GM21529 (cell line): ENCODE measurements around the gene CCNY.

Experiments used
- ATAC-seq: cut with Tn5 transposase; IDR thresholded peaks from one replicate; pipeline ENCODE4 v1.9.1; 2021; ENCODE audit not compliant: unreplicated experiment

Gene CCNY

GRCh38 chr10:35448687-35449662 is 112.7 kb downstream of the CCNY start:
- no peak for ATAC-seq

- no peak for ATAC-seq
These were observed 113.6 kb downstream of the CCNY start for GRCh38 chr10:35449944-35450343.

- ATAC-seq: peak; percentile 98
These were observed 115.1 kb downstream of the CCNY start for GRCh38 chr10:35451151-35452016.

- peak; percentile 47 for ATAC-seq
These were observed 115.9 kb downstream of the CCNY start for GRCh38 chr10:35452171-35452570.

- no peak for ATAC-seq
These were observed 116.5 kb downstream of the CCNY start for GRCh38 chr10:35452847-35453246.

- ATAC-seq: no peak
These were observed 117.7 kb downstream of the CCNY start for GRCh38 chr10:35453855-35454532.

- no peak for ATAC-seq
These were observed 119.9 kb downstream of the CCNY start for GRCh38 chr10:35456153-35456720.

- no peak for ATAC-seq
These were observed 120.5 kb downstream of the CCNY start for GRCh38 chr10:35456784-35457183.

- ATAC-seq: no peak
These were observed 122.5 kb downstream of the CCNY start for GRCh38 chr10:35458500-35459448.

- ATAC-seq: no peak
These were observed 123.1 kb downstream of the CCNY start for GRCh38 chr10:35459449-35459847.

- ATAC-seq: no peak
These were observed 124.6 kb downstream of the CCNY start for GRCh38 chr10:35460852-35461460.

- ATAC-seq: peak; percentile 92
These were observed 126.2 kb downstream of the CCNY start for GRCh38 chr10:35462491-35462934.

GRCh38 chr10:35463105-35463867 is 127.0 kb downstream of the CCNY start:
- ATAC-seq: no peak

GRCh38 chr10:35463878-35464277 is 127.6 kb downstream of the CCNY start:
- ATAC-seq: no peak

GRCh38 chr10:35464825-35465456 is 128.6 kb downstream of the CCNY start:
- no peak for ATAC-seq

- ATAC-seq: no peak
These were observed 129.4 kb downstream of the CCNY start for GRCh38 chr10:35465673-35466072.

GRCh38 chr10:35466170-35466569 is 129.9 kb downstream of the CCNY start:
- ATAC-seq: no peak

- no peak for ATAC-seq
These were observed 130.4 kb downstream of the CCNY start for GRCh38 chr10:35466661-35467060.
